Neural cell (in vitro differentiated cells): ENCODE data around the gene ARHGEF7. TPM values are rescaled to one million over a fixed set of nuclear protein-coding genes. Genes with fewer than 3 reads are reported as not detected.
A peak's percentile ranks its signal among the peaks of the same experiment; 100 is the strongest.

Source experiments
- H2AFZ ChIP-seq: fragments of 200-600, 300-800 bp; sonication (generic), shearing (Covaris generic); 2 replicates; pipeline ENCODE4 v1.6.0; 2014; ENCODE audit warnings: low read depth, mild to moderate bottlenecking, antibody characterized with exemption, low read length, moderate library complexity
- H3F3A ChIP-seq: fragments of 200-600 bp; shearing (Covaris generic); 2 replicates; pipeline ENCODE4 v1.6.1; 2016; ENCODE audit warnings: mild to moderate bottlenecking, moderate library complexity, mixed read lengths, antibody characterized with exemption, low read length; ENCODE audit not compliant: insufficient read depth, poor library complexity, severe bottlenecking
- H3K27ac ChIP-seq: fragments of 200-600, 300-800 bp; sonication (generic), shearing (Covaris generic); 2 replicates; pipeline ENCODE4 v1.5.1; 2014; ENCODE audit warnings: mild to moderate bottlenecking, low read length, moderate library complexity
- H3K27me3 ChIP-seq: fragments of 300-800, 200-600 bp; sonication (generic), shearing (Covaris generic); 2 replicates; pipeline ENCODE4 v1.6.0; 2014; ENCODE audit warnings: mild to moderate bottlenecking, low read depth, low read length, moderate library complexity; ENCODE audit not compliant: insufficient read depth
- H3K36me3 ChIP-seq: fragments of 300-800, 200-600 bp; sonication (generic), shearing (Covaris generic); 2 replicates; pipeline ENCODE4 v1.5.1; 2014; ENCODE audit warnings: mild to moderate bottlenecking, antibody characterized with exemption, low read length, moderate library complexity; ENCODE audit not compliant: insufficient read depth
- H3K4me2 ChIP-seq: fragments of 300-800, 200-600 bp; sonication (generic), shearing (Covaris generic); 2 replicates; pipeline ENCODE4 v1.6.0; 2014; ENCODE audit warnings: mild to moderate bottlenecking, low read length
- H3K4me3 ChIP-seq: fragments of 300-800, 200-600 bp; sonication (generic), shearing (Covaris generic); 2 replicates; pipeline ENCODE4 v1.5.1; 2014; ENCODE audit warnings: mild to moderate bottlenecking, low read length, moderate library complexity
- H3K79me2 ChIP-seq: fragments of 200-600 bp; shearing (Covaris generic); replicated peaks from 2 replicates; pipeline ENCODE4 v1.6.0; 2014; ENCODE audit warnings: mild to moderate bottlenecking, low read length, moderate library complexity; ENCODE audit not compliant: insufficient read depth
- H3K9ac ChIP-seq: fragments of 300-800, 200-600 bp; sonication (generic), shearing (Covaris generic); 2 replicates; pipeline ENCODE4 v1.6.1; 2016; ENCODE audit warnings: mild to moderate bottlenecking, low read length, mixed read lengths
- H3K9me2 ChIP-seq: fragments of 200-600 bp; shearing (Covaris generic); 2 replicates; pipeline ENCODE4 v1.6.1; 2016; ENCODE audit warnings: mild to moderate bottlenecking, low read length, mixed read lengths; ENCODE audit not compliant: insufficient read depth
- H3K9me3 ChIP-seq: fragments of 200-600, 300-800 bp; sonication (generic), shearing (Covaris generic); 2 replicates; pipeline ENCODE4 v1.6.1; 2016; ENCODE audit warnings: mild to moderate bottlenecking, mixed run types, low read length, moderate library complexity, mixed read lengths
- H4K20me1 ChIP-seq: fragments of 200-600 bp; shearing (Covaris generic); 2 replicates; pipeline ENCODE4 v1.6.1; 2016; ENCODE audit warnings: mild to moderate bottlenecking, mixed run types; ENCODE audit not compliant: insufficient read depth
- EP300 ChIP-seq: fragments of 450-650 bp; conservative IDR thresholded peaks from 2 replicates; pipeline ENCODE4 v1.6.1; 2014; ENCODE audit warnings: antibody characterized with exemption, mild to moderate bottlenecking, moderate library complexity; ENCODE audit not compliant: poor library complexity, severe bottlenecking
- EZH2 ChIP-seq: fragments of 200-600, 300-800 bp; shearing (Covaris generic), sonication (generic); IDR thresholded peaks from 2 replicates; pipeline ENCODE4 v1.6.1; 2014; ENCODE audit warnings: antibody characterized with exemption, low read length, borderline replicate concordance, mild to moderate bottlenecking; ENCODE audit not compliant: insufficient read depth, poor library complexity, severe bottlenecking
- MXI1 ChIP-seq: fragments of 450-650 bp; conservative IDR thresholded peaks from 2 replicates; pipeline ENCODE4 v1.6.1; 2014; ENCODE audit warnings: antibody characterized with exemption, mild to moderate bottlenecking; ENCODE audit not compliant: poor library complexity, severe bottlenecking
- POLR2AphosphoS5 ChIP-seq: IDR thresholded peaks from 2 replicates; pipeline ENCODE4 v1.6.1; 2012
- RAD21 ChIP-seq: fragments of 450-650 bp; conservative IDR thresholded peaks from 2 replicates; pipeline ENCODE4 v1.6.1; 2014; ENCODE audit warnings: antibody characterized with exemption, mild to moderate bottlenecking, moderate library complexity
- SMC3 ChIP-seq: fragments of 450-650 bp; conservative IDR thresholded peaks from 2 replicates; pipeline ENCODE4 v1.6.1; 2014; ENCODE audit warnings: antibody characterized with exemption, mild to moderate bottlenecking, moderate library complexity; ENCODE audit not compliant: poor library complexity
- TAF1 ChIP-seq: IDR thresholded peaks from 2 replicates; pipeline ENCODE4 v1.6.1; 2012; ENCODE audit warnings: low read depth
- polyA plus RNA-seq: library from polyadenylated mRNA; depleted of rRNA; stranded (reverse); fragments of >200 nt; gene quantifications from 2 replicates; pipeline ENCODE4 v1.2.3, GENCODE V29; 2014
- TF ChIP-seq, protein P1 (sequence below): fragments of 450-650 bp; IDR thresholded peaks from 2 replicates; pipeline ENCODE4 v1.5.1; 2014; ENCODE audit warnings: antibody characterized with exemption, mild to moderate bottlenecking, moderate library complexity; ENCODE audit not compliant: poor library complexity, severe bottlenecking
- TF ChIP-seq, protein P2 (sequence below): IDR thresholded peaks from 2 replicates; pipeline ENCODE4 v1.6.1; 2012; ENCODE audit warnings: borderline replicate concordance

Gene ARHGEF7
- polyA plus RNA-seq, 1 donor from 2014 or later: 155 TPM

DNA sequence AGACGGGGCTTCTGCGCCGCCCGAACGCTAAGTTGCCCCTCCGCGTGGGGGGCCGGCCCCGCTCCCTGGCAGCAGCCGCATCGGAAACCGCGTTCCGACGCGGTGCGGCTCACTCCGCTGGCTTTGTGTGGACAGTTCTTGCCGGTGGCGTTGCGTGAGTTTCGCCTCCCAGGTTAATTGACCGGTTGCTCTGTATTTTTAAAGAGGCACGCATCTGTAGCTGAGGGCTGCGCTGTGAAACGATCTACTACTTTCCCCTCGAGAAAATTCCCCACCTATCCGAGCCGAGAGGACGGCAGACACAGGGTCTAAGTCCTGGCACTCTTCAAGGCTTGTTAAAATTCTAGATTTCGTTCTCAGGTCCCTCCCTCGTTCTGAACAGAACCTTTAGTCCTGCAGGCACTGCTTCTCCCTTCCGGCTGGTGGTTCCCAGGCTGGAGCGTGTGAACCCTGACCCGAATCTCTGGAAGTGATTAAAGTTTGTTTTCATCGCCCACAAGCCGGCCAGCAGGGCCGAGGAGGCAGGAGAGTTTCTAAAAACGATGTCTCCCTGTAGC is 933 bp downstream of the ARHGEF7 start:
- Histone ChIP-seq H3K36me3 (no peaks in the 10 kb centered on the region), H3K79me2 (peaks cover 44% of the 10 kb centered on the region), H2AFZ (peak overlapping the region; percentile 8), H3F3A (no peaks in the 10 kb centered on the region), H3K27ac (peak overlapping the region; percentile 68), H4K20me1 (peaks cover 7% of the 10 kb centered on the region), H3K4me3 (peak overlapping the region; percentile 90), H3K9me3 (no peaks in the 10 kb centered on the region), H3K27me3 (no peaks in the 10 kb centered on the region), H3K9ac (peak overlapping the region; percentile 95), H3K4me2 (peak overlapping the region; percentile 74), H3K9me2 (no peaks in the 10 kb centered on the region)
- TF ChIP-seq EP300: no peak
- TF ChIP-seq EZH2: no peak
- peak; percentile 25 for TF ChIP-seq RAD21
- TF ChIP-seq, protein P1, sequence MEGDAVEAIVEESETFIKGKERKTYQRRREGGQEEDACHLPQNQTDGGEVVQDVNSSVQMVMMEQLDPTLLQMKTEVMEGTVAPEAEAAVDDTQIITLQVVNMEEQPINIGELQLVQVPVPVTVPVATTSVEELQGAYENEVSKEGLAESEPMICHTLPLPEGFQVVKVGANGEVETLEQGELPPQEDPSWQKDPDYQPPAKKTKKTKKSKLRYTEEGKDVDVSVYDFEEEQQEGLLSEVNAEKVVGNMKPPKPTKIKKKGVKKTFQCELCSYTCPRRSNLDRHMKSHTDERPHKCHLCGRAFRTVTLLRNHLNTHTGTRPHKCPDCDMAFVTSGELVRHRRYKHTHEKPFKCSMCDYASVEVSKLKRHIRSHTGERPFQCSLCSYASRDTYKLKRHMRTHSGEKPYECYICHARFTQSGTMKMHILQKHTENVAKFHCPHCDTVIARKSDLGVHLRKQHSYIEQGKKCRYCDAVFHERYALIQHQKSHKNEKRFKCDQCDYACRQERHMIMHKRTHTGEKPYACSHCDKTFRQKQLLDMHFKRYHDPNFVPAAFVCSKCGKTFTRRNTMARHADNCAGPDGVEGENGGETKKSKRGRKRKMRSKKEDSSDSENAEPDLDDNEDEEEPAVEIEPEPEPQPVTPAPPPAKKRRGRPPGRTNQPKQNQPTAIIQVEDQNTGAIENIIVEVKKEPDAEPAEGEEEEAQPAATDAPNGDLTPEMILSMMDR: no peak
- TF ChIP-seq, protein P2, sequence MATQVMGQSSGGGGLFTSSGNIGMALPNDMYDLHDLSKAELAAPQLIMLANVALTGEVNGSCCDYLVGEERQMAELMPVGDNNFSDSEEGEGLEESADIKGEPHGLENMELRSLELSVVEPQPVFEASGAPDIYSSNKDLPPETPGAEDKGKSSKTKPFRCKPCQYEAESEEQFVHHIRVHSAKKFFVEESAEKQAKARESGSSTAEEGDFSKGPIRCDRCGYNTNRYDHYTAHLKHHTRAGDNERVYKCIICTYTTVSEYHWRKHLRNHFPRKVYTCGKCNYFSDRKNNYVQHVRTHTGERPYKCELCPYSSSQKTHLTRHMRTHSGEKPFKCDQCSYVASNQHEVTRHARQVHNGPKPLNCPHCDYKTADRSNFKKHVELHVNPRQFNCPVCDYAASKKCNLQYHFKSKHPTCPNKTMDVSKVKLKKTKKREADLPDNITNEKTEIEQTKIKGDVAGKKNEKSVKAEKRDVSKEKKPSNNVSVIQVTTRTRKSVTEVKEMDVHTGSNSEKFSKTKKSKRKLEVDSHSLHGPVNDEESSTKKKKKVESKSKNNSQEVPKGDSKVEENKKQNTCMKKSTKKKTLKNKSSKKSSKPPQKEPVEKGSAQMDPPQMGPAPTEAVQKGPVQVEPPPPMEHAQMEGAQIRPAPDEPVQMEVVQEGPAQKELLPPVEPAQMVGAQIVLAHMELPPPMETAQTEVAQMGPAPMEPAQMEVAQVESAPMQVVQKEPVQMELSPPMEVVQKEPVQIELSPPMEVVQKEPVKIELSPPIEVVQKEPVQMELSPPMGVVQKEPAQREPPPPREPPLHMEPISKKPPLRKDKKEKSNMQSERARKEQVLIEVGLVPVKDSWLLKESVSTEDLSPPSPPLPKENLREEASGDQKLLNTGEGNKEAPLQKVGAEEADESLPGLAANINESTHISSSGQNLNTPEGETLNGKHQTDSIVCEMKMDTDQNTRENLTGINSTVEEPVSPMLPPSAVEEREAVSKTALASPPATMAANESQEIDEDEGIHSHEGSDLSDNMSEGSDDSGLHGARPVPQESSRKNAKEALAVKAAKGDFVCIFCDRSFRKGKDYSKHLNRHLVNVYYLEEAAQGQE: peak; percentile 52
- TF ChIP-seq POLR2AphosphoS5: peak; percentile 53
- peak; percentile 23 for TF ChIP-seq SMC3
- peak; percentile 42 for TF ChIP-seq MXI1
- no peak for TF ChIP-seq TAF1

DNA sequence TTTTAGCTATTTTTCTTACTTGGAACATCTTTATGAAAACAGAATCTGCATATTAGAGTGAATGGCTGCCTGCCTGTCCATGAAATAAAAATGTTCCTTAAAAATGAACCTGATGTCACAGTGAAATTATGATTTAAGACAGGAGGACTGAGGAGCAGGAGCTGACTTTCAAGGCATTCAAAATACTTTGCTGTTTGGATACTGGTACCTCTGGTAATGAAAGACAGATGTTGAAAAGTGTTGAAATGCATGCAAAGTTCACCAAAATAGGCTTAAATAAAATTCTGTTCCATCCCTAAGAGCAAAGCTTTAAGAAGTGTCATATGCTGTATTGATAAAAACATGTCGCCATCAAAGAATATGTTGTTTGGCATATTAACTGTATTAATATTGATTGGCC is 1.7 kb downstream of the ARHGEF7 start:
- Histone ChIP-seq H3K4me3 (peak overlapping the region; percentile 90), H3K9ac (peak overlapping the region; percentile 95), H2AFZ (no peak overlapping the region), H3K27ac (no peak overlapping the region), H3K9me3 (no peaks in the 10 kb centered on the region), H3F3A (no peaks in the 10 kb centered on the region), H4K20me1 (peaks cover 7% of the 10 kb centered on the region), H3K9me2 (no peaks in the 10 kb centered on the region), H3K27me3 (no peaks in the 10 kb centered on the region), H3K4me2 (peak overlapping the region; percentile 74), H3K36me3 (no peaks in the 10 kb centered on the region), H3K79me2 (peaks cover 53% of the 10 kb centered on the region)
- TF ChIP-seq, protein P1: no peak
- TF ChIP-seq RAD21: no peak
- no peak for TF ChIP-seq SMC3
- TF ChIP-seq EP300: no peak
- no peak for TF ChIP-seq MXI1
- no peak for TF ChIP-seq EZH2
- TF ChIP-seq TAF1: no peak
- no peak for TF ChIP-seq POLR2AphosphoS5
- TF ChIP-seq, protein P2: no peak
